Neural cell (in vitro differentiated cells): Measurements from ENCODE around the gene PPP1R12B. TPM values are rescaled to one million over a fixed set of nuclear protein-coding genes. Genes with fewer than 3 reads are reported as not detected.

Source experiments
- H2AFZ ChIP-seq: fragments of 200-600, 300-800 bp; sonication (generic), shearing (Covaris generic); 2 replicates; pipeline ENCODE4 v1.6.0; 2014; ENCODE audit warnings: low read depth, mild to moderate bottlenecking, antibody characterized with exemption, low read length, moderate library complexity
- H3F3A ChIP-seq: fragments of 200-600 bp; shearing (Covaris generic); 2 replicates; pipeline ENCODE4 v1.6.1; 2016; ENCODE audit warnings: mild to moderate bottlenecking, moderate library complexity, mixed read lengths, antibody characterized with exemption, low read length; ENCODE audit not compliant: insufficient read depth, poor library complexity, severe bottlenecking
- H3K27ac ChIP-seq: fragments of 200-600, 300-800 bp; sonication (generic), shearing (Covaris generic); 2 replicates; pipeline ENCODE4 v1.5.1; 2014; ENCODE audit warnings: mild to moderate bottlenecking, low read length, moderate library complexity
- H3K27me3 ChIP-seq: fragments of 300-800, 200-600 bp; sonication (generic), shearing (Covaris generic); 2 replicates; pipeline ENCODE4 v1.6.0; 2014; ENCODE audit warnings: mild to moderate bottlenecking, low read depth, low read length, moderate library complexity; ENCODE audit not compliant: insufficient read depth
- H3K36me3 ChIP-seq: fragments of 300-800, 200-600 bp; sonication (generic), shearing (Covaris generic); 2 replicates; pipeline ENCODE4 v1.5.1; 2014; ENCODE audit warnings: mild to moderate bottlenecking, antibody characterized with exemption, low read length, moderate library complexity; ENCODE audit not compliant: insufficient read depth
- H3K4me2 ChIP-seq: fragments of 300-800, 200-600 bp; sonication (generic), shearing (Covaris generic); 2 replicates; pipeline ENCODE4 v1.6.0; 2014; ENCODE audit warnings: mild to moderate bottlenecking, low read length
- H3K4me3 ChIP-seq: fragments of 300-800, 200-600 bp; sonication (generic), shearing (Covaris generic); 2 replicates; pipeline ENCODE4 v1.5.1; 2014; ENCODE audit warnings: mild to moderate bottlenecking, low read length, moderate library complexity
- H3K79me2 ChIP-seq: fragments of 200-600 bp; shearing (Covaris generic); replicated peaks from 2 replicates; pipeline ENCODE4 v1.6.0; 2014; ENCODE audit warnings: mild to moderate bottlenecking, low read length, moderate library complexity; ENCODE audit not compliant: insufficient read depth
- H3K9ac ChIP-seq: fragments of 300-800, 200-600 bp; sonication (generic), shearing (Covaris generic); 2 replicates; pipeline ENCODE4 v1.6.1; 2016; ENCODE audit warnings: mild to moderate bottlenecking, low read length, mixed read lengths
- H3K9me2 ChIP-seq: fragments of 200-600 bp; shearing (Covaris generic); 2 replicates; pipeline ENCODE4 v1.6.1; 2016; ENCODE audit warnings: mild to moderate bottlenecking, low read length, mixed read lengths; ENCODE audit not compliant: insufficient read depth
- H3K9me3 ChIP-seq: fragments of 200-600, 300-800 bp; sonication (generic), shearing (Covaris generic); 2 replicates; pipeline ENCODE4 v1.6.1; 2016; ENCODE audit warnings: mild to moderate bottlenecking, mixed run types, low read length, moderate library complexity, mixed read lengths
- H4K20me1 ChIP-seq: fragments of 200-600 bp; shearing (Covaris generic); 2 replicates; pipeline ENCODE4 v1.6.1; 2016; ENCODE audit warnings: mild to moderate bottlenecking, mixed run types; ENCODE audit not compliant: insufficient read depth
- CTCF ChIP-seq: fragments of 450-650 bp; IDR thresholded peaks from 2 replicates; pipeline ENCODE4 v1.5.1; 2014; ENCODE audit warnings: antibody characterized with exemption, mild to moderate bottlenecking, moderate library complexity; ENCODE audit not compliant: poor library complexity, severe bottlenecking
- EP300 ChIP-seq: fragments of 450-650 bp; conservative IDR thresholded peaks from 2 replicates; pipeline ENCODE4 v1.6.1; 2014; ENCODE audit warnings: antibody characterized with exemption, mild to moderate bottlenecking, moderate library complexity; ENCODE audit not compliant: poor library complexity, severe bottlenecking
- EZH2 ChIP-seq: fragments of 200-600, 300-800 bp; shearing (Covaris generic), sonication (generic); IDR thresholded peaks from 2 replicates; pipeline ENCODE4 v1.6.1; 2014; ENCODE audit warnings: antibody characterized with exemption, low read length, borderline replicate concordance, mild to moderate bottlenecking; ENCODE audit not compliant: insufficient read depth, poor library complexity, severe bottlenecking
- MXI1 ChIP-seq: fragments of 450-650 bp; conservative IDR thresholded peaks from 2 replicates; pipeline ENCODE4 v1.6.1; 2014; ENCODE audit warnings: antibody characterized with exemption, mild to moderate bottlenecking; ENCODE audit not compliant: poor library complexity, severe bottlenecking
- POLR2AphosphoS5 ChIP-seq: IDR thresholded peaks from 2 replicates; pipeline ENCODE4 v1.6.1; 2012
- RAD21 ChIP-seq: fragments of 450-650 bp; conservative IDR thresholded peaks from 2 replicates; pipeline ENCODE4 v1.6.1; 2014; ENCODE audit warnings: antibody characterized with exemption, mild to moderate bottlenecking, moderate library complexity
- REST ChIP-seq: IDR thresholded peaks from 2 replicates; pipeline ENCODE4 v1.6.1; 2012; ENCODE audit warnings: borderline replicate concordance
- SMC3 ChIP-seq: fragments of 450-650 bp; conservative IDR thresholded peaks from 2 replicates; pipeline ENCODE4 v1.6.1; 2014; ENCODE audit warnings: antibody characterized with exemption, mild to moderate bottlenecking, moderate library complexity; ENCODE audit not compliant: poor library complexity
- TAF1 ChIP-seq: IDR thresholded peaks from 2 replicates; pipeline ENCODE4 v1.6.1; 2012; ENCODE audit warnings: low read depth
- polyA plus RNA-seq: library from polyadenylated mRNA; depleted of rRNA; stranded (reverse); fragments of >200 nt; gene quantifications from 2 replicates; pipeline ENCODE4 v1.2.3, GENCODE V29; 2014

Gene PPP1R12B
- polyA plus RNA-seq, 1 donor from 2014 or later: 9.8 TPM

GRCh38 chr1:202315576-202316168 is 32.8 kb upstream of the PPP1R12B start:
- H3K9ac ChIP-seq: no peak overlapping the region
- TF ChIP-seq RAD21 (peak; percentile 94), EP300 (no peak), CTCF (peak; percentile 95), REST (no peak), SMC3 (peak; percentile 96), EZH2 (no peak)

GRCh38 chr1:202316186-202316585 is 32.3 kb upstream of the PPP1R12B start:
- Histone ChIP-seq H3K9ac (no peak overlapping the region), H3K79me2 (no peaks in the 10 kb centered on the region), H3K4me2 (no peak overlapping the region), H3K36me3 (no peaks in the 10 kb centered on the region), H3K27me3 (no peaks in the 10 kb centered on the region), H3K9me3 (no peaks in the 10 kb centered on the region), H2AFZ (no peak overlapping the region), H4K20me1 (no peaks in the 10 kb centered on the region), H3K4me3 (no peak overlapping the region), H3K27ac (no peak overlapping the region), H3K9me2 (no peaks in the 10 kb centered on the region), H3F3A (no peaks in the 10 kb centered on the region)
- TF ChIP-seq POLR2AphosphoS5 (no peak), EP300 (no peak), MXI1 (no peak), EZH2 (no peak), CTCF (no peak), TAF1 (no peak), RAD21 (no peak), REST (no peak), SMC3 (no peak)

More at GRCh38 chr1:202315576-202316168, 32.8 kb upstream of the PPP1R12B start:
- Histone ChIP-seq H3K27me3 (no peaks in the 10 kb centered on the region), H4K20me1 (no peaks in the 10 kb centered on the region), H3K9me2 (no peaks in the 10 kb centered on the region), H2AFZ (no peak overlapping the region), H3K79me2 (no peaks in the 10 kb centered on the region), H3F3A (no peaks in the 10 kb centered on the region), H3K9me3 (no peaks in the 10 kb centered on the region), H3K27ac (no peak overlapping the region), H3K36me3 (no peaks in the 10 kb centered on the region), H3K4me3 (no peak overlapping the region), H3K4me2 (no peak overlapping the region)
